SK-N-SH (cell line): ENCODE results near the gene BCR.

ENCODE experiments used
- ELF1 ChIP-seq: IDR thresholded peaks from 2 replicates; pipeline ENCODE4 v1.4.0; 2012
- FOXM1 ChIP-seq: IDR thresholded peaks from 2 replicates; pipeline ENCODE4 v1.4.0; 2012; ENCODE audit warnings: low read depth, mild to moderate bottlenecking
- GATA2 ChIP-seq: sonication (generic); formaldehyde crosslinking; IDR thresholded peaks from 2 replicates; pipeline ENCODE4 v1.5.0; 2020; ENCODE audit warnings: mild to moderate bottlenecking, missing genetic modification reagents
- MXI1 ChIP-seq: IDR thresholded peaks from 2 replicates; pipeline ENCODE4 v1.6.1; 2012; ENCODE audit warnings: mild to moderate bottlenecking, low read depth, low read length, improper control_type of control experiment
- POLR2AphosphoS5 ChIP-seq: IDR thresholded peaks from 2 replicates; pipeline ENCODE4 v1.6.1; 2012; ENCODE audit warnings: low read depth, low read length
- RAD21 ChIP-seq: IDR thresholded peaks from 2 replicates; pipeline ENCODE4 v1.6.1; 2012; ENCODE audit warnings: mild to moderate bottlenecking, low read length
- RXRA ChIP-seq: IDR thresholded peaks from 2 replicates; pipeline ENCODE4 v1.4.0; 2012; ENCODE audit warnings: low read depth, mild to moderate bottlenecking, borderline replicate concordance
- SIN3A ChIP-seq: IDR thresholded peaks from 2 replicates; pipeline ENCODE4 v1.6.1; 2012; ENCODE audit warnings: low read depth, mild to moderate bottlenecking, low read length, moderate library complexity, borderline replicate concordance
- TAF1 ChIP-seq: IDR thresholded peaks from 2 replicates; pipeline ENCODE4 v1.6.1; 2012; ENCODE audit warnings: low read depth, mild to moderate bottlenecking, low read length, moderate library complexity, borderline replicate concordance
- TF ChIP-seq, protein P1 (sequence below): fragments of 200-600 bp; sonication (generic); IDR thresholded peaks from 2 replicates; pipeline ENCODE4 v1.6.1; 2017; ENCODE audit warnings: antibody characterized with exemption, mild to moderate bottlenecking, moderate library complexity
- TF ChIP-seq, protein P2 (sequence below): fragments of 150-350 bp; IDR thresholded peaks from 2 replicates; pipeline ENCODE4 v1.6.1; 2016; ENCODE audit warnings: mild to moderate bottlenecking, low read depth, low read length
- TF ChIP-seq, protein P3 (sequence below): fragments of 150-350 bp; IDR thresholded peaks from 2 replicates; pipeline ENCODE4 v1.6.1; 2017; ENCODE audit warnings: antibody characterized with exemption, low read length, low read depth, borderline replicate concordance
- TF ChIP-seq, protein P4 (sequence below): IDR thresholded peaks from 2 replicates; pipeline ENCODE4 v1.4.0; 2012; ENCODE audit warnings: low read depth, borderline replicate concordance
- TF ChIP-seq, protein P5 (sequence below): IDR thresholded peaks from 2 replicates; pipeline ENCODE4 v1.4.0; 2012; ENCODE audit warnings: low read depth

DNA sequence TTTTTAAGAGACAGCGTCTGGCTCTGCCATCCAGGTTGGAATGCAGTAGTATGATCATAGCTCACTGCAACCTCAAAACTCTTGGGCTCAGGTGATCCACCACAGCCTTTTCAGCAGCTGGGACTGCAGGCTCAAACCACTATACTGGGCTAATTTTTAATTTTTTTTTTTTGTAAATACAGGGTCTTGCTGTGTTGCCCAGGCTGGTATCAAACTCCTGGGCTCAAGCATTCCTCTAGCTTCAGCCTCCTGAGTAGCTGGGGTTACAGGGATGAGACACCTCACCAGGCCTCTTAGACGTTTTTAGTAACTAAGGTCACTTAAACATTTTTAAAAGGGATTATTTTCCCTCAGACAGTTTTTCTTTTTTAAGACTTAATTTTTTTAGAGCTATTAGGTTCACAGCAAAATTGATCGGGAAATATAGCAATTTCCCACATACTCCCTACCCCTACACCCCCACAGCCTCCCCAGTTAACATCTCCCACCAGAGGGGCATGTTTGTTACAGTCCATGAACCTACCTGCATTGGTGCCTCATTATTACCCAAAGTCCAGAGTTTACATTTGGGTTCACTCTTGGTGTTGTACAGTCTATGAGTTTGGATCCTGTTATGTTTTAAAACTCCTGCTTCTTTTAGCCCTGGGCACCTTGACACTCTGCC is 3.9 kb downstream of the BCR start:
- TF ChIP-seq, protein P1, sequence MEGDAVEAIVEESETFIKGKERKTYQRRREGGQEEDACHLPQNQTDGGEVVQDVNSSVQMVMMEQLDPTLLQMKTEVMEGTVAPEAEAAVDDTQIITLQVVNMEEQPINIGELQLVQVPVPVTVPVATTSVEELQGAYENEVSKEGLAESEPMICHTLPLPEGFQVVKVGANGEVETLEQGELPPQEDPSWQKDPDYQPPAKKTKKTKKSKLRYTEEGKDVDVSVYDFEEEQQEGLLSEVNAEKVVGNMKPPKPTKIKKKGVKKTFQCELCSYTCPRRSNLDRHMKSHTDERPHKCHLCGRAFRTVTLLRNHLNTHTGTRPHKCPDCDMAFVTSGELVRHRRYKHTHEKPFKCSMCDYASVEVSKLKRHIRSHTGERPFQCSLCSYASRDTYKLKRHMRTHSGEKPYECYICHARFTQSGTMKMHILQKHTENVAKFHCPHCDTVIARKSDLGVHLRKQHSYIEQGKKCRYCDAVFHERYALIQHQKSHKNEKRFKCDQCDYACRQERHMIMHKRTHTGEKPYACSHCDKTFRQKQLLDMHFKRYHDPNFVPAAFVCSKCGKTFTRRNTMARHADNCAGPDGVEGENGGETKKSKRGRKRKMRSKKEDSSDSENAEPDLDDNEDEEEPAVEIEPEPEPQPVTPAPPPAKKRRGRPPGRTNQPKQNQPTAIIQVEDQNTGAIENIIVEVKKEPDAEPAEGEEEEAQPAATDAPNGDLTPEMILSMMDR, result no peak
- TF ChIP-seq RAD21 (no peak), POLR2AphosphoS5 (no peak), FOXM1 (no peak), SIN3A (no peak), ELF1 (no peak), MXI1 (no peak), RXRA (no peak), GATA2 (CRISPR knock-in tag) (no peak), TAF1 (no peak)
- TF ChIP-seq, protein P2, sequence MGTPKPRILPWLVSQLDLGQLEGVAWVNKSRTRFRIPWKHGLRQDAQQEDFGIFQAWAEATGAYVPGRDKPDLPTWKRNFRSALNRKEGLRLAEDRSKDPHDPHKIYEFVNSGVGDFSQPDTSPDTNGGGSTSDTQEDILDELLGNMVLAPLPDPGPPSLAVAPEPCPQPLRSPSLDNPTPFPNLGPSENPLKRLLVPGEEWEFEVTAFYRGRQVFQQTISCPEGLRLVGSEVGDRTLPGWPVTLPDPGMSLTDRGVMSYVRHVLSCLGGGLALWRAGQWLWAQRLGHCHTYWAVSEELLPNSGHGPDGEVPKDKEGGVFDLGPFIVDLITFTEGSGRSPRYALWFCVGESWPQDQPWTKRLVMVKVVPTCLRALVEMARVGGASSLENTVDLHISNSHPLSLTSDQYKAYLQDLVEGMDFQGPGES, result no peak
- TF ChIP-seq, protein P3, sequence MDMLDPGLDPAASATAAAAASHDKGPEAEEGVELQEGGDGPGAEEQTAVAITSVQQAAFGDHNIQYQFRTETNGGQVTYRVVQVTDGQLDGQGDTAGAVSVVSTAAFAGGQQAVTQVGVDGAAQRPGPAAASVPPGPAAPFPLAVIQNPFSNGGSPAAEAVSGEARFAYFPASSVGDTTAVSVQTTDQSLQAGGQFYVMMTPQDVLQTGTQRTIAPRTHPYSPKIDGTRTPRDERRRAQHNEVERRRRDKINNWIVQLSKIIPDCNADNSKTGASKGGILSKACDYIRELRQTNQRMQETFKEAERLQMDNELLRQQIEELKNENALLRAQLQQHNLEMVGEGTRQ, result no peak
- TF ChIP-seq, protein P4, sequence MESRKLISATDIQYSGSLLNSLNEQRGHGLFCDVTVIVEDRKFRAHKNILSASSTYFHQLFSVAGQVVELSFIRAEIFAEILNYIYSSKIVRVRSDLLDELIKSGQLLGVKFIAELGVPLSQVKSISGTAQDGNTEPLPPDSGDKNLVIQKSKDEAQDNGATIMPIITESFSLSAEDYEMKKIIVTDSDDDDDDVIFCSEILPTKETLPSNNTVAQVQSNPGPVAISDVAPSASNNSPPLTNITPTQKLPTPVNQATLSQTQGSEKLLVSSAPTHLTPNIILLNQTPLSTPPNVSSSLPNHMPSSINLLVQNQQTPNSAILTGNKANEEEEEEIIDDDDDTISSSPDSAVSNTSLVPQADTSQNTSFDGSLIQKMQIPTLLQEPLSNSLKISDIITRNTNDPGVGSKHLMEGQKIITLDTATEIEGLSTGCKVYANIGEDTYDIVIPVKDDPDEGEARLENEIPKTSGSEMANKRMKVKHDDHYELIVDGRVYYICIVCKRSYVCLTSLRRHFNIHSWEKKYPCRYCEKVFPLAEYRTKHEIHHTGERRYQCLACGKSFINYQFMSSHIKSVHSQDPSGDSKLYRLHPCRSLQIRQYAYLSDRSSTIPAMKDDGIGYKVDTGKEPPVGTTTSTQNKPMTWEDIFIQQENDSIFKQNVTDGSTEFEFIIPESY, result no peak
- TF ChIP-seq, protein P5, sequence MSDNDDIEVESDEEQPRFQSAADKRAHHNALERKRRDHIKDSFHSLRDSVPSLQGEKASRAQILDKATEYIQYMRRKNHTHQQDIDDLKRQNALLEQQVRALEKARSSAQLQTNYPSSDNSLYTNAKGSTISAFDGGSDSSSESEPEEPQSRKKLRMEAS, result no peak
